Activated CD4-positive, alpha-beta T cell treated with anti-CD3 and anti-CD28 coated beads, Interleukin-2, amount 10 ng/mL, durations not matched to agents 7 days and 5 days (primary cell): Measurements from ENCODE around the gene ZMIZ2. TPM values are rescaled to one million over a fixed set of nuclear protein-coding genes. Genes with fewer than 3 reads are reported as not detected.

Source experiments
- CTCF ChIA-PET: fragments of 350-600 bp; sonication (Branson Sonifier 250); formaldehyde crosslinking; loops from one replicate; lab custom pipeline; 2021; ENCODE audit warnings: antibody characterized with exemption; lab: Charles Lee
- POLR2A ChIA-PET: fragments of 350-600 bp; sonication (Branson Sonifier 250); formaldehyde crosslinking; loops from one replicate; lab custom pipeline; 2021; ENCODE audit warnings: antibody characterized with exemption; lab: Charles Lee
- DNase-seq: peaks from one replicate; pipeline ENCODE4 v3.0.0-alpha.2; 2020
- H3K27ac Mint-ChIP-seq: one replicate; pipeline ENCODE4 v1.8.0; 2021; ENCODE audit warnings: mild to moderate bottlenecking, moderate library complexity, mixed read lengths
- H3K27me3 Mint-ChIP-seq: one replicate; pipeline ENCODE4 v1.8.0; 2021; ENCODE audit warnings: mixed read lengths
- H3K36me3 Mint-ChIP-seq: one replicate; pipeline ENCODE4 v1.8.0; 2021; ENCODE audit warnings: low read depth, mixed read lengths
- H3K4me1 Mint-ChIP-seq: one replicate; pipeline ENCODE4 v1.8.0; 2021; ENCODE audit warnings: mixed read lengths
- H3K4me3 Mint-ChIP-seq: one replicate; pipeline ENCODE4 v1.8.0; 2021; ENCODE audit warnings: mild to moderate bottlenecking, moderate library complexity, mixed read lengths
- H3K9me3 Mint-ChIP-seq: one replicate; pipeline ENCODE4 v1.8.0; 2021; ENCODE audit warnings: mixed read lengths
- total RNA-seq, 2 experiments: library from RNA; stranded (reverse); gene quantifications; one replicate each; pipeline ENCODE4 v1.2.3, GENCODE V29; 2021

The ZMIZ2 gene
- total RNA-seq, 2 experiments from 2014 or later: 98.6 to 100 TPM

- Mint-ChIP-seq H3K9me3 (no peaks in the 10 kb centered on the region), H3K27me3 (no peaks in the 10 kb centered on the region), H3K4me1 (peaks cover 10% of the 10 kb centered on the region), H3K4me3 (no peak overlapping the region), H3K27ac (peak overlapping the region; percentile 31), H3K36me3 (no peaks in the 10 kb centered on the region)
- CTCF ChIA-PET: interaction anchor here (0.5 to 1.3 kb wide), 5 partner anchors 14 to 201 kb away, joined by 3 to 5 read pairs (median 3); no protein-coding TSS in a partner anchor
- peak; percentile 47 for DNase-seq
- POLR2A ChIA-PET: no interaction called here
These were observed 13.1 kb upstream of the ZMIZ2 start for GRCh38 chr7:44735403-44736165.

- no peaks in the 10 kb centered on the region for H3K36me3 Mint-ChIP-seq
- POLR2A ChIA-PET: no interaction called here
These were observed 11.8 kb upstream of the ZMIZ2 start for GRCh38 chr7:44736896-44737295.

GRCh38 chr7:44738051-44738723 is 10.5 kb upstream of the ZMIZ2 start:
- H3K4me1 Mint-ChIP-seq: peaks cover 17% of the 10 kb centered on the region
- no peaks in the 10 kb centered on the region for H3K9me3 Mint-ChIP-seq
- DNase-seq: no peak
- H3K27me3 Mint-ChIP-seq: no peaks in the 10 kb centered on the region
- H3K27ac Mint-ChIP-seq: no peak overlapping the region
- POLR2A ChIA-PET: no interaction called here
- H3K4me3 Mint-ChIP-seq: no peak overlapping the region
- CTCF ChIA-PET: interaction anchor here (0.6 to 1.5 kb wide), 5 partner anchors 10 to 150 kb away, joined by 3 to 4 read pairs (median 3); no protein-coding TSS in a partner anchor
- H3K36me3 Mint-ChIP-seq: no peaks in the 10 kb centered on the region

More at GRCh38 chr7:44736896-44737295, 11.8 kb upstream of the ZMIZ2 start:
- Mint-ChIP-seq H3K9me3 (no peaks in the 10 kb centered on the region), H3K4me3 (no peak overlapping the region), H3K27ac (no peak overlapping the region), H3K4me1 (peaks cover 10% of the 10 kb centered on the region), H3K27me3 (no peaks in the 10 kb centered on the region)
- CTCF ChIA-PET: interaction anchor here (0.6 kb wide), 1 partner anchor 99 kb away, joined by 3 read pairs; no protein-coding TSS in a partner anchor
- no peak for DNase-seq

GRCh38 chr7:44738876-44739665 is 9.6 kb upstream of the ZMIZ2 start:
- H3K36me3 Mint-ChIP-seq: no peaks in the 10 kb centered on the region
- H3K4me3 Mint-ChIP-seq: no peak overlapping the region
- H3K27me3 Mint-ChIP-seq: no peaks in the 10 kb centered on the region
- no peak overlapping the region for H3K27ac Mint-ChIP-seq
- DNase-seq: no peak
- CTCF ChIA-PET: interaction anchor here (0.9 to 1.5 kb wide), 4 partner anchors 9 to 151 kb away, joined by 3 to 4 read pairs (median 3); no protein-coding TSS in a partner anchor
- POLR2A ChIA-PET: no interaction called here
- peaks cover 20% of the 10 kb centered on the region for H3K4me1 Mint-ChIP-seq
- no peaks in the 10 kb centered on the region for H3K9me3 Mint-ChIP-seq

- no peaks in the 10 kb centered on the region for H3K36me3 Mint-ChIP-seq
- POLR2A ChIA-PET: no interaction called here
- H3K27me3 Mint-ChIP-seq: no peaks in the 10 kb centered on the region
- peaks cover 18% of the 10 kb centered on the region for H3K4me1 Mint-ChIP-seq
- DNase-seq: no peak
- H3K27ac Mint-ChIP-seq: no peak overlapping the region
- CTCF ChIA-PET: interaction anchor here (0.6 kb wide), 1 partner anchor 276 kb away, joined by 4 read pairs; no protein-coding TSS in a partner anchor
- H3K4me3 Mint-ChIP-seq: no peak overlapping the region
- no peaks in the 10 kb centered on the region for H3K9me3 Mint-ChIP-seq
These were observed 8.6 kb upstream of the ZMIZ2 start for GRCh38 chr7:44740055-44740454.

GRCh38 chr7:44743750-44744149 is 4.9 kb upstream of the ZMIZ2 start:
- no peak for DNase-seq
- H3K4me1 Mint-ChIP-seq: peaks cover 16% of the 10 kb centered on the region
- no peak overlapping the region for H3K4me3 Mint-ChIP-seq
- no peaks in the 10 kb centered on the region for H3K9me3 Mint-ChIP-seq
- no peak overlapping the region for H3K27ac Mint-ChIP-seq
- ChIA-PET POLR2A (no interaction called here), CTCF (no interaction called here)
- H3K27me3 Mint-ChIP-seq: no peaks in the 10 kb centered on the region
- no peaks in the 10 kb centered on the region for H3K36me3 Mint-ChIP-seq

GRCh38 chr7:44748948-44749731 is 493 bp downstream of the ZMIZ2 start:
- Mint-ChIP-seq H3K27ac (peak overlapping the region; percentile 79), H3K36me3 (peaks cover 16% of the 10 kb centered on the region), H3K9me3 (no peaks in the 10 kb centered on the region), H3K4me3 (peak overlapping the region; percentile 81), H3K27me3 (no peaks in the 10 kb centered on the region), H3K4me1 (peaks cover 38% of the 10 kb centered on the region)
- CTCF ChIA-PET: interaction anchor here (1.0 to 1.7 kb wide), 3 partner anchors 38 to 161 kb away, joined by 3 to 5 read pairs (median 3); no protein-coding TSS in a partner anchor
- DNase-seq: no peak
- POLR2A ChIA-PET: interaction anchor here (0.5 to 1.4 kb wide), 2 partner anchors 98 to 143 kb away, joined by 3 to 5 read pairs; partner anchors contain the start of gene OGDH

GRCh38 chr7:44749992-44750391 is 1.3 kb downstream of the ZMIZ2 start:
- ChIA-PET POLR2A (interaction anchor here (0.6 to 1.4 kb wide), 2 partner anchors 23 to 144 kb away, joined by 5 to 6 read pairs; partner anchors contain the start of gene OGDH), CTCF (interaction anchor here (1.2 to 1.7 kb wide), 2 partner anchors 42 to 162 kb away, joined by 3 to 5 read pairs; no protein-coding TSS in a partner anchor)
- peak overlapping the region; percentile 81 for H3K4me3 Mint-ChIP-seq
- no peaks in the 10 kb centered on the region for H3K9me3 Mint-ChIP-seq
- peak overlapping the region; percentile 81 for H3K27ac Mint-ChIP-seq
- no peak for DNase-seq
- no peaks in the 10 kb centered on the region for H3K27me3 Mint-ChIP-seq
- peaks cover 16% of the 10 kb centered on the region for H3K36me3 Mint-ChIP-seq
- peaks cover 45% of the 10 kb centered on the region for H3K4me1 Mint-ChIP-seq

- H3K4me3 Mint-ChIP-seq: peak overlapping the region; percentile 81
- no peaks in the 10 kb centered on the region for H3K27me3 Mint-ChIP-seq
- ChIA-PET CTCF (interaction anchor here (1.2 kb wide), 1 partner anchor 41 kb away, joined by 3 read pairs; no protein-coding TSS in a partner anchor), POLR2A (interaction anchor here (0.6 to 1.4 kb wide), 2 partner anchors 22 to 144 kb away, joined by 5 to 6 read pairs; partner anchors contain the start of gene OGDH)
- peaks cover 16% of the 10 kb centered on the region for H3K36me3 Mint-ChIP-seq
- no peaks in the 10 kb centered on the region for H3K9me3 Mint-ChIP-seq
- H3K27ac Mint-ChIP-seq: peak overlapping the region; percentile 81
- DNase-seq: no peak
- H3K4me1 Mint-ChIP-seq: peaks cover 46% of the 10 kb centered on the region
These were observed 1.8 kb downstream of the ZMIZ2 start for GRCh38 chr7:44750424-44750823.

- DNase-seq: peak; percentile 46
- no peaks in the 10 kb centered on the region for H3K27me3 Mint-ChIP-seq
- ChIA-PET POLR2A (interaction anchor here (0.6 kb wide), 1 partner anchor 97 kb away, joined by 3 read pairs; the partner anchor contains the start of gene H2AZ2), CTCF (interaction anchor here (0.8 kb wide), 1 partner anchor 21 kb away, joined by 3 read pairs; no protein-coding TSS in a partner anchor)
- H3K4me3 Mint-ChIP-seq: peak overlapping the region; percentile 81
- peak overlapping the region; percentile 81 for H3K27ac Mint-ChIP-seq
- H3K4me1 Mint-ChIP-seq: peaks cover 46% of the 10 kb centered on the region
- no peaks in the 10 kb centered on the region for H3K9me3 Mint-ChIP-seq
- peaks cover 16% of the 10 kb centered on the region for H3K36me3 Mint-ChIP-seq
These were observed 2.4 kb downstream of the ZMIZ2 start for GRCh38 chr7:44750921-44751571.

- peaks cover 42% of the 10 kb centered on the region for H3K4me1 Mint-ChIP-seq
- no peaks in the 10 kb centered on the region for H3K27me3 Mint-ChIP-seq
- no peaks in the 10 kb centered on the region for H3K9me3 Mint-ChIP-seq
- POLR2A ChIA-PET: no interaction called here
- peaks cover 18% of the 10 kb centered on the region for H3K36me3 Mint-ChIP-seq
- CTCF ChIA-PET: interaction anchor here (0.7 to 1.6 kb wide), 4 partner anchors 15 to 218 kb away, joined by 3 to 4 read pairs (median 4); no protein-coding TSS in a partner anchor
- DNase-seq: no peak
- no peak overlapping the region for H3K27ac Mint-ChIP-seq
- H3K4me3 Mint-ChIP-seq: no peak overlapping the region
These were observed 4.2 kb downstream of the ZMIZ2 start for GRCh38 chr7:44752822-44753221.
